GM19397 (cell line): ENCODE results near the gene ARMC12.

Experiments
- ATAC-seq: cut with Tn5 transposase; IDR thresholded peaks from one replicate; pipeline ENCODE4 v1.9.1; 2021; ENCODE audit warnings: mild to moderate bottlenecking, moderate library complexity; ENCODE audit not compliant: unreplicated experiment

ARMC12 gene

DNA sequence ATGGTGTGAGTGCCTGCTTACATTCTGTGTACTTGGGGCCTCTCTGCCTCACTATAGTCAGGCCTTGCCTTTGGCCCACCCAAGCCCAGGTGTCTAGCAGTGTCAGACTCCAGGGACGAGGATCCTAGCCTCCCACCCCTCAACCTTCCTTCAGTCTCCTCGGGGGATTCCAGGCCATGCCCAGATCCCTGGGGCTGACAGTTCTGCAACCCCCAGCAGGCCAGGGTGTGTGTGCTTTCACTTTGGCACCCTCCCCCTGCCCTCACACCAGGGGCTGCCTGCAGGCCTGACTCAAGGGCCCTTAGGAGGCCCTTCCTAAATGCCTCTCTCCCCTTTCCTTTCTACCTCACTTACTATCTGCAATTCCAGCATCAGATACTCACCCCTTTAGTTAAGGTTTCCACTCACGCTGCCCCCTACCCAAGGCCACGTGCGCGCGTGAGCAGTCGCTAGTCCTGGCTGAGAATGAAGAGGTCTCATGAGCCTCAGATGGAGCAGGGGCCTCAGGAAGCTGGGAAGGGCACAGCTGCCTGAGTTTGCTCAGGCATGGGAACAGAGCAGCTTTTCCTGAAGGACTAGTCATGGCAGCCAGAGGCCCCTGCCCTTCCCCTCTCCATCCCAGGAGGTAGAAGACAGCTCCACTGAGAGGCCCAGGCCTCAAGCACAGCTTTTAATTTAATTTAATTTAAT, 61.1 kb downstream of the ARMC12 start:
- no peak for ATAC-seq
